ENCODE data around the gene PLPP4.

PLPP4 gene

GRCh38 chr10:120456626-120457430 lies at the start of gene PLPP4:
Gene PLPP4 (plus strand): TSS chr10:120457227. CDS start chr10:120457306, 79 bp downstream.
- no peak for DNase-seq (ENCODE audit: low read depth)

DNA sequence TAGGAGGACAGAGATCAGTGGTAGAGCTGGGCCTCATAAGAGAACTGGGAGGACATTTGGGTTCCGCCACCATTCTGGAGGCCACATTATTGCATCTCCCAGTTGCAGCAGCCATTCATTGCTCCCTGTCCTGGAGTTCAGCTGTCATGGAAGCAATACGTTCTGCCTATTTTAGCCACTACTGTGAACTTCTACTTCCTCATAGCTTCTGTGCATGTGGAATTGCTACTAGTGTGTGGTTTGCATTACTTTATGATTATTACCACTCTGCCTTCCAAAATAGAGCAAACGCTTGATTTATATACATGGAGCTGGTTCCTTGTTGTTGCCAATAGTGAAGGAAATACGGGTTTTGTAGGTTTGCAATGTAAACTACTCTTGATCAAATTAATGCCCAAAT lies 47.2 kb upstream of the PLPP4 start:
- no peak for DNase-seq (ENCODE audit: low read depth)

GRCh38 chr10:120414946-120415345 lies 42.1 kb upstream of the PLPP4 start:
- no peak for DNase-seq (ENCODE audit: low read depth)

- DNase-seq (ENCODE audit: low read depth) = peak; percentile 70
These were observed 41.2 kb upstream of the PLPP4 start for GRCh38 chr10:120415709-120416330.

DNA sequence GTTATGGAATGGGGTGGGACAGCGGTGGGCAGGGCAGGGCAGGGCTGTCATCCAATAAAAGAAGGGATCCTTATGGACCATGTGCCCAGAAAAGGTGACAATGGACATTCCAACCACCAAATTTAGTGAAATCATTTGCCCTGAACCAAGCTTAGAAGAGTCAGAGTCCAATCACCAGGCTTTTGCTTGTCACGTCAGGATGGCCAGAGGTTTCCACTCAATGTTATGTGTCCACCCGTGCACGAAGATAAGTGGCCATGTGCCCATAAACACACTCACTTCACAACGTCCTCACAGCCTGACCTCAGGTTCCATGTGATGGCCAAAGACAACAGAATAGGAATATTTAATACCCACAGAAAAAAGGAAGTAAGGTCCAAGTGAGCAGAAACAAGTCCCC lies 36.6 kb upstream of the PLPP4 start:
- no peak for DNase-seq (ENCODE audit: low read depth)

- DNase-seq (ENCODE audit: low read depth) = no peak
These were observed 35.8 kb upstream of the PLPP4 start for GRCh38 chr10:120421250-120421649.

DNA sequence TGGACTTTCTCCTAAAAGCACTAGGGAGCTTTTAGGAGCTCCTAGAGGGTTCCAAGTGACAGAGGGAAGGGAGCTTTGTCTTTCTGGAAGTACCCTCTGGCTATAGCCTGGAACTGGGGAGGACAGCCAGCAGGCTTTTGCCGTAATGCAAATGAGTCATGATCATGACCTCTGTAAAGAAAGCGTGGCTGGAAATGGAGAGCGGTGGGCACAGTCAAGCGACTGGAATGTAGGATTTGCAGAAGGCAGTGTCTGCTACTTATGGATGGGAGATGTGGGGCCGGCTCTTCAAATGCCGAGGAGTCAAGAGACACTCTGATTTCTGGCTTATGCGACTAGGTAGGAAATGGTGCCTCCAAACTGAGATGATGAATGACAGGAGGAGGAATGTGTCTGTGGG lies 34.6 kb upstream of the PLPP4 start:
- DNase-seq (ENCODE audit: low read depth) = peak; percentile 64

- DNase-seq (ENCODE audit: low read depth) = peak; percentile 57
These were observed 33.4 kb upstream of the PLPP4 start for GRCh38 chr10:120423431-120424197.

- no peak for DNase-seq (ENCODE audit: low read depth)
These were observed 32.9 kb upstream of the PLPP4 start for GRCh38 chr10:120424198-120424464.

DNA sequence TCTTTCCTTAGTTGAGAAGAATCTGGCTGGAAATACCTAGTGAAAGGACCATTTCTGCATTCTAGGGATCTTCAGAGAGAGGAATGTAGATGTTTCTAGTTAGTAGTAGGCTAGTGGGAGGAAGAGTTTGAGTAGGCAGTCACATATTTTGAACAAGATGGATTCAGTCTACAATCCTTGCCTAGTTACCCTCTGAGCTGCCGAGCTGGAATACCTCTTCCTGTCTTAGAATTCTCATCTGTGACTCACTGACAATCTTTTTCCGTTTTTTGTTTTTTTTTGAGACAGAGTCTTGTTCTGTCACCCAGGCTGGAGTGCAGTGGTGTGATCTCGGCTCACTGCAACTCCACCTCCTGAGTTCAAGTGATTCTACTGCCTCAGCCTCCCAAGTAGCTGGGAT lies 30.7 kb upstream of the PLPP4 start:
- DNase-seq (ENCODE audit: low read depth) = peak; percentile 34

DNA sequence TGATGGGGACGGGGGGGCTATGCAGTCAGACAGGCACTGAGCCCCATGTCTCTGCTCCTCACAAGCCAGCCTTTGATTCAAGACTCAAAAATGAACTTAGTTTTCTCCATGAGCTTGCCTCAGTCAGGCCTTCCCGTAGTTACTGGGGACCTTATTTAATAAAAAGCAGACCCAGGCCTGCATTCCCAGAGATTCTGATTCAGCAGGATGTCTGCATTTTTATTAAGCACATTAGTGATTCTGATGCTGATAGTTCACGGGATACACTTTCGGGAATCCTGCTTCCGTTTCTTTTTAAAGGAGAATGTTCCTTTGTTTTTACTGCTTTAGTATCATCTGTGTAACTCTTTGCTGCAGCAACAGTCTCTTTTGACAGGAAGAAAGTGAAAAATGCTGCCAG lies 28.3 kb upstream of the PLPP4 start:
- no peak for DNase-seq (ENCODE audit: low read depth)

GRCh38 chr10:120429395-120429794 lies 27.6 kb upstream of the PLPP4 start:
- no peak for DNase-seq (ENCODE audit: low read depth)

DNA sequence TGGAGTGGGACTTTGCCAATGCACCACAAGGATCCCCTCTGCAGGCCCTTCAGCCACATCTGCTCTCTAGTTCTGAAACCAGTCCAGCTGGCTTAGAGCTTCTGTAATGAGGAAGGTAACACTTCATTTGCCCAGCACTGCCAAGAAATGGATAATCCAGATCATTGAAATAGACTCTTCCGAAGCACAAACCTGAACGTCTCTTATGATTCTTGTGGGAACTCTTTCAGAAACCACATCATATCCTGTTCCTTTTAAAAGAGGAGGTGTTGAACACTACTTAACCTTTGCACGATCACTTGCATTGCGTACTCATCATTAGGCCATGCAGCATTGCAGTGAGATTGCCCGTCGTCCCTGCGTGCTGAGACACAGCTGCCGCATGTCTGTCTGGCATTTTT lies 25.8 kb upstream of the PLPP4 start:
- no peak for DNase-seq (ENCODE audit: low read depth)

GRCh38 chr10:120432209-120432608 lies 24.8 kb upstream of the PLPP4 start:
- DNase-seq (ENCODE audit: low read depth) = no peak

DNA sequence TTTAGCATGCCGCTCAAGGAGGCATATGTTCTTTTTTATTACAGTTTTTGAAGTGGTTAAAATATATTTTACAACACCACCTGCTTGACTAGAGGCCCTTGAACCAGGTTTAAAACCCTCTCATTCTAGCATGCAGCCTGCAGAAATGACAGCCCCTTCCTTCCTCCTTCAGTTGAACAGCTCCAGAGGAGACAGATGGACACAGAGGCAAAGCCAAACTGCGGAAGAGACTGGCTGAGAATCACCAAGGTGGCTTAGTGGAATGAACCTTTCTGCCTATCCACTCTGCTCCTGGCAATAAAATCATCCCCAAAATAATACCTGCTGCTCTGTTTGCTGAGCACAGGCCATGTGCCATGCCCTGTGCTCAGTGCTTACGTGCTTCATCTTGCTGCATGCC lies 23.9 kb upstream of the PLPP4 start:
- no peak for DNase-seq (ENCODE audit: low read depth)

- no peak for DNase-seq (ENCODE audit: low read depth)
These were observed 20.5 kb upstream of the PLPP4 start for GRCh38 chr10:120436439-120437112.

GRCh38 chr10:120437541-120437940 lies 19.5 kb upstream of the PLPP4 start:
- no peak for DNase-seq (ENCODE audit: low read depth)

DNA sequence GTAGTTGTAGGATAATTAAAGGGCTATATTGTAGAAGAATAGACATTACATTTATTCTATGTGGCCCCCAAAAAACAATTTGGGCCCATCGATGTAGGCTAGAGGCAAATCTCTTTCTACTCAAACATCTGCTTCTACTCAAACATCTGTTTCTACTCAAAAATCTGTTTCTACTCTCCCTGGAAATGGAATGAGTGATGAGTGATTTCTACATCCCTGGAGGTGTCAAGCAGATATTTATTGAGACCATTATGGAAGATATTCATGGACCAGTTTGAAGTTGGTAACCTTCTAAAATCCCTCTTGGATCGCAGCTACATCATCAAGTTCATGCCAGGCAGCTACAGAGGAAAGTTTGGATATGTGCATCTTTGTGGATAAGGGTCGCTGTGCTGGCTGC lies 5.1 kb upstream of the PLPP4 start:
- no peak for DNase-seq (ENCODE audit: low read depth)

- DNase-seq (ENCODE audit: low read depth) = no peak
These were observed 3.7 kb upstream of the PLPP4 start for GRCh38 chr10:120453319-120453718.

DNA sequence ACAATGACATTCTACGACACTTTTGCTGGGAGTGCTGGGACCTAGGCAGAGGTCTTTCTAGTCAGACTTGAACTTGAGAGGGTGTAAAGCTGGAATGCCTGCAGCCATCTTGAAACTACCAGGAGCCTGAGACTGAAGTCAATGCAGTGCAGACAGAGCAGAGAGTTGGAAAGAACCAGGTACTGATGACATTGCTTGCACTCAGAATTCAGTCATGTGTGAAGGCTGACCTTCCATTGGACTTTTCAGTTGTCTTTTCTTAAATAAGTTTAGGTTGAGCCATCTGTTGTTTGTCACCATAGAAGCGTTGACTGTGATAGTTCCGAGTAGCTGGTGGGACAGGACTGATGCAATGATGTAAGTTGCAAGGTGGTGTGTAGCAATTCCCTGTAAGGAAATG lies 3.1 kb upstream of the PLPP4 start:
- DNase-seq (ENCODE audit: low read depth) = no peak

DNA sequence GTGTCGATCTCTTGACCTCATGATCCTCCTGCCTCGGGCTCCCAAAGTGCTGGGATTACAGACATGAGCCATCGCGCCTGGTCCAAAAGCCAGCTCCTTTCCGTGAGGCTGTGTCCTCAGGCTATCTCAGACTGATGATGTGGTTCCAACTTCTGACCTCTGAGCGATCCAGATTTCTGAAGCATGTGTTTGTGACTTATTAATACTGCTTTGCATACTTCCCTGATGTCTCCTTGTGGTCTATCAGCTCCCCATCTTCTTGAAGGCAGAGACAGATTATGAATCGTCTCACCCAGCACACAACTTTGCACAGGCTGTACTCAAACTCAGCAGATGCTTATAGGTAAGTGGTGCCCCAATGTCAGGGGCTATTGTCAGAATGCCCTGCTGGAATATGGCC lies 2.0 kb upstream of the PLPP4 start:
- DNase-seq (ENCODE audit: low read depth) = peak; percentile 74

- DNase-seq (ENCODE audit: low read depth) = no peak
These were observed 1.4 kb upstream of the PLPP4 start for GRCh38 chr10:120455606-120456005.

GRCh38 chr10:120456143-120456625 lies 843 bp upstream of the PLPP4 start:
- DNase-seq (ENCODE audit: low read depth) = no peak

All from GM04503 (cell line).